ENCODE measurements around the gene DCAF8. TPM values are rescaled to one million over a fixed set of nuclear protein-coding genes. Genes with fewer than 3 reads are reported as not detected.

The DCAF8 gene
- total RNA-seq, 4 donors from 2014 or later, result 121 to 359 (median 202) TPM

DNA sequence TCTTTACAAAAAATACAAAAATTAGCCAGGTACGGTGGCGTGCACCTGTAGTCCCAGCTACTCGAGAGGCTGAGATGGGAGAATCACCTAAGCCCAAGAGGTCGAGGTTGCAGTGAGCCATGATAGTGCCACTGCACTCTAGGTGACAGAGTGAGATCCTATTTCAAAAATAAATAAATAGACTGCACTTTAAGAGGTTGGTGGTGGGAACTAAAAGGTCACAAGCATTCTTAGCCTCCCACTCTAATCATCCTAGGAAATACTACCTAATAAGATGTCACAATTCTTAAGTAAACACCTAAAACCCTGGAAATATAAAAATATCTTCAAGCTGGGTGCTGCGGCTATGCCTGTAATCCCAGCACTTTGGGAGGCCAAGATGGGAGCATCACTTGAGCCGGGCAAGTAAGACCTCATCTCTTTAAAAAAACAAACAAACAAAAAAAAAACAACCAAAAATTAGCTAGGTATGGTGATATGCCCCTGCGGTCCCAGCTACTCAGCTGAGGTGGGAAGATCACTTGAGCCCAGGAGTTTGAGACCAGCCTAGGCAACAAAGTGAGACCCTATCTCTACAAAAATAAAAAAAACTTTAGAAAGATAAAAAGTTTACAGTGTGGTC is 4.1 kb downstream of the DCAF8 start:
- TF ChIP-seq POLR2A (IDR thresholded peaks at IDR 0.05), result no peak
- TF ChIP-seq, protein P1, sequence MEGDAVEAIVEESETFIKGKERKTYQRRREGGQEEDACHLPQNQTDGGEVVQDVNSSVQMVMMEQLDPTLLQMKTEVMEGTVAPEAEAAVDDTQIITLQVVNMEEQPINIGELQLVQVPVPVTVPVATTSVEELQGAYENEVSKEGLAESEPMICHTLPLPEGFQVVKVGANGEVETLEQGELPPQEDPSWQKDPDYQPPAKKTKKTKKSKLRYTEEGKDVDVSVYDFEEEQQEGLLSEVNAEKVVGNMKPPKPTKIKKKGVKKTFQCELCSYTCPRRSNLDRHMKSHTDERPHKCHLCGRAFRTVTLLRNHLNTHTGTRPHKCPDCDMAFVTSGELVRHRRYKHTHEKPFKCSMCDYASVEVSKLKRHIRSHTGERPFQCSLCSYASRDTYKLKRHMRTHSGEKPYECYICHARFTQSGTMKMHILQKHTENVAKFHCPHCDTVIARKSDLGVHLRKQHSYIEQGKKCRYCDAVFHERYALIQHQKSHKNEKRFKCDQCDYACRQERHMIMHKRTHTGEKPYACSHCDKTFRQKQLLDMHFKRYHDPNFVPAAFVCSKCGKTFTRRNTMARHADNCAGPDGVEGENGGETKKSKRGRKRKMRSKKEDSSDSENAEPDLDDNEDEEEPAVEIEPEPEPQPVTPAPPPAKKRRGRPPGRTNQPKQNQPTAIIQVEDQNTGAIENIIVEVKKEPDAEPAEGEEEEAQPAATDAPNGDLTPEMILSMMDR (IDR thresholded peaks at IDR 0.05), result no peak
- Histone ChIP-seq H3K36me3 (peaks cover 0 to 4% (median 0%) of the 10 kb centered on the region in 3 donors), H3K9me3 (no peaks in the 10 kb centered on the region), H3K4me3 (no peak overlapping the region), H3K4me1 (peaks cover 0 to 32% (median 9%) of the 10 kb centered on the region in 4 donors), H3K27me3 (no peaks in the 10 kb centered on the region), H3K27ac (no peak overlapping the region)
- DNase-seq, result no peak

DNA sequence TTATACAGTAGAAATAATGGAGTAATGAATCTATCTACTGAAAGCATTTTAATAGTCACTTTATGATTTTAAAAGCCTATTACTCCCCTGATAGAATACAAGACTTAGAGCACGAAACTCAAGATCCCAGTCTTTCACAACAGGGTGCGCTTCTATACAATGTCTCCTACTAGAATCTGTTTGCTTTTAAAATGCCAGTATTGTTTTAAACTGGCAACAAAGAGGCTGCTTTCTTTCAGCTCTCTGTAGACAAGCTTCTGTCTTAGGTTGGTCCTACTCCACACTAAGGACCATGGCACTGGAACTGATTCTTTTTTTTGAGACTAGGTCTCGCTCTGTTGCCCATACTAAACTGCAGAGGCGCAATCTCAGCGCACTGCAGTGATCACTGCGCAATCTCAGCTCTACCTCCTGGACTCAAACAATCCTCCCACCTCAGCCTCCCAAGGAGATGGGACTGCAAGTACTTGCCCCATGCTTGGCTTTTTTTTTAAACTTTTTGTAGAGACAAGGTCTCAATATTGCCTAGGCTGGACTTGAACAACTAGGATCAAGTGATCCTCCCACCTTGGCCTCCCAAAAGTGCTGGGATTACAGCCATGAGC is 4.8 kb downstream of the DCAF8 start:
- Histone ChIP-seq H3K4me1 (peaks cover 0 to 32% (median 9%) of the 10 kb centered on the region in 4 donors), H3K27ac (no peak overlapping the region), H3K36me3 (peaks cover 0 to 4% (median 0%) of the 10 kb centered on the region in 3 donors), H3K27me3 (no peaks in the 10 kb centered on the region), H3K4me3 (no peak overlapping the region), H3K9me3 (no peaks in the 10 kb centered on the region)
- DNase-seq, result no peak
- no peak for TF ChIP-seq POLR2A (IDR thresholded peaks at IDR 0.05)
- TF ChIP-seq, protein P1 (IDR thresholded peaks at IDR 0.05), result no peak

DNA sequence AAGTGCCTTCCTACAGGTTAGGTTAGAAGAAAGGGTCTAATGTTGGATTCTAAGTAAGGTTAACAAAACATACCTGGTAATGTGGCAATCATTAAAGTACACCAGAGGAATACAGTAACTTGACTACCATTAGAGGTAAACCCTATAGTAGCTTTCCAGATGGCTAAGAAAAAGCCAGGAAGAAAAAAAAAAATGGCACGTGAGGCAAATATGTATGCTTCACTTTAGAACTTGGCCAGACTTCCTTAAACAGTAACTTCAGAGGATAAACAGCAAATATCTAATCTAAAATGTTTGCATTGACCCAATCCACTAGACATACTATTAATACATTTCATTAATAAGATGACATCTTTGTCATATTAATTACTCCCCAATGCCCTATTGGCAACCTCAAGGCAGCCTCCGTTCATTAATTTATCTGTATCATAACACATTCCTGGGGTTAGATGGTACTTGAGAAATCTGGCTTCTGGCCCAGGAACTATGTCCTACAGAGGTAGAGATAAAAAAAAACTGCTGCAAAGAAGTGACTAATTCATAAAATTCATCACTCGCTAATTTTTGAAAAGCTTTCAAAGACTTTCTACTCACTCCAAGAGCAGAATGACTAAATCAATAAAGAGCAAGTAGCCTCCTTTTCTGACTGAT is 5.8 kb downstream of the DCAF8 start:
- H3K27ac ChIP-seq, result no peak overlapping the region
- no peaks in the 10 kb centered on the region for H3K27me3 ChIP-seq
- no peak for DNase-seq
- H3K36me3 ChIP-seq, result peaks cover 0 to 4% (median 0%) of the 10 kb centered on the region in 3 donors
- H3K9me3 ChIP-seq, result no peaks in the 10 kb centered on the region
- H3K4me3 ChIP-seq, result no peak overlapping the region
- H3K4me1 ChIP-seq, result peaks cover 0 to 32% (median 9%) of the 10 kb centered on the region in 4 donors
- no peak for TF ChIP-seq POLR2A (IDR thresholded peaks at IDR 0.05)
- TF ChIP-seq, protein P1 (IDR thresholded peaks at IDR 0.05), result no peak

DNA sequence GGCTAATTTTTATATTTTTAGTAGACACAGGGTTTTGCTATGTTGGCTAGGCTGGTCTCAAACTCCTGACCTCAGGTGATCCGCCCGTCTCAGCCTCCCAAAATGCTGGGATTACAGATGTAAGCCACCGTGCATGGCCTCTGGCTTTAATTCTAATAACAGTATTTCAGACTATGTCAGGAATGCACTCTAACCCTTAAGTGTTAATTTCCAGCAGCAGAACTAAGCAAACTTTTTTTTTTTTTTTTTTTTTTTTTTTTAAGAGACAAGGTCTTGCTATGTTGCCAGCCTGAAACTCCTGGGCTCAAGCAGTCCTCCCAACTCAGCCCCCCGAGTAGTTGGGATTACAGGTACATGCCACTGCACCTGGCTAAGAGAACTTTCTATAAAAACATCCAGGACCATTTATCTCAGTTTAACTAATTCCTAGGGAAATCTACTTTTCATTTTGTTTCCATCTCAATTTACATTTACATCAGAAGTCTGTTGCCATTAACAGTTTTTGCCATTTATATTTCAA is 6.5 kb downstream of the DCAF8 start:
- no peak overlapping the region for H3K4me3 ChIP-seq
- peaks cover 0 to 4% (median 0%) of the 10 kb centered on the region in 3 donors for H3K36me3 ChIP-seq
- no peak for TF ChIP-seq POLR2A (IDR thresholded peaks at IDR 0.05)
- TF ChIP-seq, protein P1 (IDR thresholded peaks at IDR 0.05), result no peak
- H3K27ac ChIP-seq, result no peak overlapping the region
- H3K27me3 ChIP-seq, result no peaks in the 10 kb centered on the region
- no peak for DNase-seq
- no peaks in the 10 kb centered on the region for H3K9me3 ChIP-seq
- peaks cover 0 to 32% (median 7%) of the 10 kb centered on the region in 4 donors for H3K4me1 ChIP-seq

DNA sequence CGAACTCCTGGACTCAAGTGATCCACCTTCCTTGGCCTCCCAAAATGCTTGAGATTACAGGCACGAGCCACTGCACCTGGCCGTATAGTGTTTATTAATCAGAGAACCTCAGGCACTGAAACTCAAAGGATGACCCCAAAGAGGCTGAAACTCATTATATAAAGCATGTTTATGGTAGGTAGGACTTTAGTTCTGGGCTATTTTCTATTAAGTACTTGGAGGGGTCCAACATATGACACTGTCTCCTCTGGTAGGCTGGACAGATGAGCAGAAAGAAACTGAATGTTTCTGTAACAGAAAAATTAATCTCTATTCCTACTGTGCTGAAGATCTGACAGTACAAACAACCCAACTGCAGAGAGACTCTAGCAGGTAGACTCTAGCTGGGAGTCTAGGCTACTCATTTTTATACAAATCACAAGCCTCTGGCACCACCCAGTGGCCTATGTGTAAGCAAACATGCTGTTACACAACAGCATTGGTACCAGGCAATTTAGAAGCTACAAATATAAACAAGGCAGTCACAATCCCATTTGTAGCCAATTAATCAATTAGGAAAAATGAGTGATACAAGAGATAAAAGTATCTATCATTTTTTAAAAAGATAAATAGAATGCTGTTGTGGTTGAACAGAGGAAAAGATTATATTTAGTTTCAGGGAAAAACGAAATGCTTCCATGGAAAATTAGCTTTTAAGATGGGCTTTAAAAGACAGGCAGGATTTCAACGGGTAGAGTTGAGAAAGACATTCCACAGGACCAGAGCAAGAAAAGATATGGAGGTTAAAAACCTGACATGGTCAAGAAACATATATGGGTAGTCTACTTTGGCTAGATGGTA is 10.4 kb downstream of the DCAF8 start:
- H3K9me3 ChIP-seq, result no peaks in the 10 kb centered on the region
- no peak overlapping the region for H3K4me3 ChIP-seq
- no peak overlapping the region for H3K27ac ChIP-seq
- H3K27me3 ChIP-seq, result no peaks in the 10 kb centered on the region
- peaks cover 0 to 4% (median 0%) of the 10 kb centered on the region in 3 donors for H3K36me3 ChIP-seq
- H3K4me1 ChIP-seq, result peaks cover 0 to 14% (median 0%) of the 10 kb centered on the region in 4 donors
- peak in 2 of 3 donors; percentile 41 to 80 for DNase-seq
- TF ChIP-seq, protein P1 (IDR thresholded peaks at IDR 0.05), result peak in 5 of 6 experiments; percentile 47 to 90 (median 83)
- no peak for TF ChIP-seq POLR2A (IDR thresholded peaks at IDR 0.05)
